Stimulated activated CD4-positive, alpha-beta T cell treated with anti-CD3 and anti-CD28 coated beads, Interleukin-4, amount 100 ng/mL, for 24 hours (primary cell): ENCODE measurements around the gene FAM110C.
"Not testable (repeated sequence)": the region's sequence is repeated elsewhere in the genome, so short reads cannot be mapped to it uniquely, and the experiment has no call there.

Source experiments
- DNase-seq: peaks from one replicate; pipeline ENCODE4 v3.0.0-alpha.2; 2020

Gene FAM110C

DNA sequence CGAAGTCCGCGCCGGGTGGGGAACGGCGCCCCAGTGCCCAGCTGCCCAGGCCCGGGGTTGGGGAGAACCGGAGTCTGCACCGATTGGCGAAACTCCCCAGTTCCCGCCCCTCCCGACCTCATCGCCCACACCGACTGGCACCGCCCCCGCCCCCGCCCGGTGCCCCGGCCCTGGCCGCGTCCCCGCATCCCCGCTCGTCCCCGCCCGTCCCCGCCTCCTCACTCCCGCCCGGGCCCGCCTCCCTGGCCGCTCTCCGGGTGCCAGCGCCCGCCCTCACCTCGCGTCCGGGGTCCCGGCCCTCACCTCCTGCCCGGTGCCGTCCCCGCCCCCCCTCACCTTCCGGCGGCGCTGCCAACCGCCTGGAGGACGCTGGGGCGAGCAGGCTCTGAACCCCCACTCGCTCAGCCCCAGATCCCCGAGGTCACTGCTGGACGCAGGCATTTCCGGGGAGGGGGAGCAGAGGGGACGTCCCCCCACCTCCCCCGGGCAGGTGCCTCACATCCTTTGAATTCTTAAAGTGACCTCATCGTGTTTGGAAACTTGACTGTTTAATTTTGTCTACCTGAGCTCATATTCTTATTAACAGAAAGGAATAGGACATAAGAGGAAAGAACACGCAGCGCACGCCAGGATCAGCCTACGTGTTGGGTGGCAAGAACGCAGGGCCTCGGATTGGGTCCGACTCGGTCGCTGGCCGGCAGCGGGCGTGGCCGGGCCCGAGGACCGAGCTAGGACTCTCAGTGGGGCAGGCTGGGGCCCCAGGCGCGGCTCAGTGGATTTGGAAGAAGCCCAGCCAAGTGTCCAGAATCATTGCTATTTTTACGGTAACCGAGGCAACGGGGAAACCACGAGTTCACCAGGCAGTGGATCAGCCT lies at the start of gene FAM110C:
Gene FAM110C, minus strand, starts transcription at position 35 of the 875 bp plus-strand sequence. CDS start 120 bp downstream, outside the sequence.
- DNase-seq: peak; percentile 26

GRCh38 chr2:92326-92725 lies 46.0 kb upstream of the FAM110C start:
- no peak for DNase-seq

DNA sequence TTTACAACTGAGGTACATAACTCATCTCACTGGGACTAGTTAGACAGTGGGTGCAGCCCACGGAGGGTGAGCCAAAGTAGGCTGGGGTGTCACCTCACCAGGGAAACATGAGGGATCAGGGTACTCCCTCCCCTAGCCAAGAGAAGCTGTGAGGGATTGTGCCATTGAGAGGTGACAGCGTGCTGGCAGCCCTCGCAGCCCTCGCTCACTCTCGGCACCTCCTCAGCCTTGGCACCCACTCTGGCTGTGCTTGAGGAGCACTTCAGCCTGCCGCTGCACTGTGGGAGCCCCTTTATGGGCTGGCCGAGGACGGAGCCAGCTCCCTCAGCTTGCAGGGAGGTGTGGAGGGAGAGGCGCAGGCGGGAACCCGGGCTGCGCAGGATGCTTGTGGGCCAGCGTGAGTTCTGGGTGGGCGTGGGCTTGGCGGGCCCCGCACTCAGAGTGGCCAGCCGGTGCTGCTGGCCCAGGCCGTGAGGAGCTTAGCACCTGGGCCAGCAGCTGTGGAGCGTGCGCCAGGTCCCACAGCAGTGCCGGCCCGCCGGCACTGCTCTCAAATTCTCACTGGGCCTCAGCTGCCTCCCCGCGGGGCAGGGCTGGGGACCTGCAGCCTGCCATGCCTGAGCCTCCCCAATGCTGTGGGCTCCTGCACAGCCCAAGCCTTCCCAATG lies 44.5 kb upstream of the FAM110C start:
- no peak for DNase-seq

GRCh38 chr2:85761-86160 lies 39.5 kb upstream of the FAM110C start:
- DNase-seq: no peak

- DNase-seq: no peak
These were observed 37.8 kb upstream of the FAM110C start for GRCh38 chr2:84121-84520.

- no peak for DNase-seq
These were observed 34.8 kb upstream of the FAM110C start for GRCh38 chr2:80971-81736.

GRCh38 chr2:80378-80777 lies 34.1 kb upstream of the FAM110C start:
- no peak for DNase-seq

DNA sequence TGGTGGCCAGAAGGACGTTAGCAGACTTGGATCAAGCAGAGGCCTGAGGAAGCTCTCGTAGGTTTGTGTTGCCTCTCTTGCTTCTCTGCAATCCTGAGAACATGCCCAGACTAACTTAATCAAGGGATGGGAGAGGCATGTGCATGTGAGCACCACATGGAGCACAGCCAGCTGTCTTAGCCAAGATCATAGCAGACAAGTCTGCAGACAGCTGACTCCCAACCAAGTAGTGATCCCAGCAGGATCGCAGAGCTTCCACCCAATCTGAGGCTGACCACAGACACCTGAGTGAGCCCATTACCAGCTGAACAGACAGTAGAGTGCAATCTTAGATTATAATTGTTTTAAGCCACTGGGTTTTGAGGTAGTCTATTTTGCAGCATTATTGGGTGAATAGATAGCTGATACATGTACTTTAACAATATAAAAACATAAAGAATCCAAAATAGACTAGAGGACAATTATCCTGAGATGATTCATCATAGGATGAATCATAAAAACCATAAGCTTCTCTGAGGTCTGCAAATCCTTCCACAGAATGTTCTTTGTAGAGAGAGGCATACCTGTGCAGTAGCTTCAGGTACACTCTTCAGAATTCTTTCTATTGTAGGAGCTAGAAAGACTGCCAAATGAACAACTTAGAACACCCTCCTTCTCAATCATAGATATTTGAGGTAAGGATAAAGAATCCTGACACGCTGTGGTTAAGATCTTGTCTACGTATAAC lies 25.2 kb upstream of the FAM110C start:
- no peak for DNase-seq

DNA sequence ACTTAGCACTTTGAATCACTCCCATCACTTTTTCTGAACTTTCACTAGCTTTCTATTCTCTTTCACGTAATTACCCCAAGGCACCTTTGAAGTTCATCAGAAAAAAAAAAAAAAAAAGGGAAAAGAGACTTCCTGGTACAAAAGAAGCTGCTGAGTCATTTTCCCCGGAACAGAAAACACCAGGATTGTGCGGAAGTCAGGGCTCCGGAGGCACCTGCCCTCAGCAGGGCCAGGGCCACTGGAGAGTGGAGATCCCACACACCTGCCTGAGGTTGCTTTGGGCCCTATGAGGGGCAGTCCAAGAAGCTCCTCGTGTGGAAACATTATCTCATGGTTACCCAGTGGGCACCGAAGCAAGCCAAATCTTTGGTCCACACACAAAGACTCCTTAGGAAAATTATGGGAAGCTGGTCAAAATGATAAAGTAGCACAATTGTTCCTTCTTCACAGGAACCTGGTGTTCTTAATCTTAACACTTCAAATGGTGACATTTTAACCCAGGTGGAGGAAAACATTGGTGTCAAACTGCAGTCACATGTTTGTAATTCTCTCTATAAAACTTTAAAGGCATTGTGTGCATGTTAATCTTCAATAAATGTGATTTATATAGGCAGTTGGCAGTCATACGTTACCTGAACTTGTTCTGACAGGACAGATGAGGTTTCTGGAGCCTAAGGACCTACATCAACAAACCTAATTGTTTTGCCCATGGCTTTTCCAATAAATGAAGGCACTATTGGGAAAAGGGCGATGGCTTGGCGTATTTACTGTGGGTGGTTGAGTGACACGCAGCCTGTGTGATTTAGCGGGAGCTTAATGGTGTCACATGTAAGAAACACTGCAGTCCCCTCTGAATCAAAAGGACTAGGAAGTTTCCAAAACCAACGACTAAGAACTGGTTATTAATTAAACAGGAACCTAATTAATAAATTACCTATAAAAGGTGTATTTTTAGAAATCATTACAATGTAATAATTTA lies 23.4 kb upstream of the FAM110C start:
- no peak for DNase-seq

DNA sequence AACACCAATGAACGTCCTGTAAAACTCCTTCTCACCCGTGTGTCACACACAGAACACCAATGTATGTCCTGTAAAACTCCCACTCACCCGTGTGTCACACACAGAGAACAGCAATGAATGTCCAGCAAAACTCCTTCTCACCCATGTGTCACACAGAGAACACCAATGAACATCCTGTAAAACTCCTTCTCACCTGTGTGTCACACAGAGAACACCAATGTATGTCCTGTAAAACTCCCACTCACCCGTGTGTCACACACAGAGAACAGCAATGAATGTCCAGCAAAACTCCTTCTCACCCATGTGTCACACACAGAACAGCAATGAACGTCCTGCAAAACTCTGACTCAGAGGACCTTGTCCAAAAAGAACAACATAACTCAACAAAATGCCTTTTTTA lies 22.3 kb upstream of the FAM110C start:
- not testable (repeated sequence) for DNase-seq

DNA sequence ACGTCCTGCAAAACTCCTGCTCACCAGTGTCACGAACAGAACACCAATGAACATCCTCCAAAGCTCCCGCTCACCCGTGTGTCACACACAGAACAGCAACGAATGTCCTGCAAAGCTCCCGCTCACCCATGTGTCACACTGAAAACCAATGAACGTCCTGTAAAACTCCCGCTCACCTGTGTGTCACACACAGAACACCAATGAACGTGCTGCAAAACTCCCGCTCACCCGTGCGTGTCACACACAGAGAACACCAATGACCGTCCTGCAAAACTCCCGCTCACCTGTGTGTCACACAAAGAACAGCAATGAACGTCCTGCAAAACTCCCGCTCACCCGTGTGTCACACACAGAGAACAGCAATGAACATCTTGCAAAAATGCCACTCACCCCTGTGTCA lies 20.5 kb upstream of the FAM110C start:
- DNase-seq: no peak

DNA sequence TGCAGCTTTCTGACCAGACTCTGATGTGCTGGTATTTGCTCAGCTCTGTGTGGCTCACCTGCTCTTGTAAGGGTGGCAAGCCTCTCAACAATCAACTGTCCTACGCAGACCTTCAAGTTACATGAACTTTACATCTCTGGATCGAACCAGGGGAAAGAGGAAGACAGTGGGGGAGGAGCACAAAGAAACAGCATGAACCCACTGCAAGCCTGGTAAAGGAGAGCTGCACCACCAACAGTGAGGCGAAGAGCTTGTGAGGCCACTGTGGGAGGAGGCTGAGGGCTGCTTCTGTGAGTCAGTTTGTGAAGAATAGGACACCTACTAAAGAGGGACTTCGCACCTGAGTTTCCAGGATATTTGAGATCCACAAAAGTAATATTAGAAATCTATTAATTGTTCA lies 18.8 kb upstream of the FAM110C start:
- no peak for DNase-seq

- DNase-seq: no peak
These were observed 9.5 kb upstream of the FAM110C start for GRCh38 chr2:55587-56448.

- no peak for DNase-seq
These were observed 5.3 kb upstream of the FAM110C start for GRCh38 chr2:51613-52012.

DNA sequence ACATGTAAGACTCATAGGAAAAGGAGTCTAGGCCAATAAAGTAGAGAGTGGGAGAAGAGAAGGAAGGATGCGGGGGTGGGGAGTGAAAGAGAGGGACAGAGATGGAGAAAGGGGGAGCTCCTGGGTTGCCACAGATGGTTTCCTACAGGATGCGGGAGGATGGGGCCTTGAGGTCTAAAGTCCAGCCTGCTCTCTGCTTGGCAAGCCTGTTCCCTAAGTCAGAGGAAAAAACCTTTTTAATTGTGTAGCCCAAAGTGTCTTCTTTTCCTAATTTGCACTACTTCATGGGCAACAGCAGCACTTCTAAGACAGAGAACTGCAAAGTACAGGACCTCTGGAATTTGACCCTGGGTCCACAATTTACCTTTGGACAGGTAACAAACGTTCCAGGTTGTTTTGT lies 1.4 kb upstream of the FAM110C start:
- no peak for DNase-seq

DNA sequence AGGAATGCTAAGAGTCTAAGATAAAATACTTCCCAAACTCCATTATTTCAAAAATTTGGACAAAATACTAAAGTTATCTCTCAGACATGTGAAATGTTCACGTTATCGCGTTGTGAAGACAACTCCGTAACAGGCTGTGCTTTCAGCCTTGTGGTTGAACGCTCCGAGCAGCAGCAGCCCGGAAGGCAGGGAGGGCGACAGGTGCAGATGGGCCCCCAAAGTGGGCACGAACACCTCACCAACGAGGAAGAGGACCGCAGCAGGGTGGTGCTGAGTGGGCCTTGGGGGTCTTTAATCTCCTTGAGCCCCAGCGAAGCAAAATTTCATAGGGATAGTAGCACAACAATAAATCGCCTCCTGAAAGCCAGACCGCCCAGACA lies 1.0 kb upstream of the FAM110C start:
- DNase-seq: no peak

GRCh38 chr2:46131-46470 lies 204 bp downstream of the FAM110C start:
- DNase-seq: no peak

DNA sequence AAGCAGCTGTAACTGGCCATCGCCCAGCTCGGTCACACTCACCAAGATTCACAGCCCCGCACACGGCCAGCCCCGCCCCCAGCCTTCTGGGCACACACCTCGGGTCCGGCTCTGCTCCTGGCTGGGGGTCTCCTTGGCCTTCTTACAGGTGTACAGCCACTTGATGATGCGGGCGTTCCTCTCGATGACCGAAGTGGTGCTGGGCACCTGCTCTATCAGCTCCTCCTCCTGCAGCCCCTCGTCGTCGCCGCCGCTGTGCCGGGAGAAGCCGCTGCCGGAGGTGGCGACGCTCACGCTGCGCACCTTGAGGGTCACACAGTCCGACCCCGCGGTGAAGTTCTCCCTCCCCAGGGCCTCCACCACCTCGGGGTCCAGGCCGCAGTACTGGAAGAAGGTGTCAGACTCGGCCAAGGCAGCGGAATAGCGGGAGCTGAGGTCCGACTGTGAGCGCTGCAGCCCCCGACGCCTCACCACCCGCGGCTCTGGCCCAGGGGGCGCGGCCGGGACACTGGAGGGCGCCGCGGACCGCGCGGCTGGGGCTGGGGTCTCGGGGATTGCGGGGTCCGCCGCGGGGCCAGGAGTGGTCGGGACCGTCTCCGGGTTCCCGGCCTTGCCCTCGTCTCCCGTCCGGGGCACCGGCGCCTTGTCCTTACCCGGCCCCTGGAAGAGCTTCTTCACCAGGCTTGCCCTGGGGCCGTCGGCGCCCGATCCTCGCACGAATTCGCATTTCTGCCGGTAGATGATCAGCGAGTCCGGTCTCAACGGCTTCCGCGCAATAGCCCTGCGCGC lies 769 bp downstream of the FAM110C start:
- no peak for DNase-seq

GRCh38 chr2:44748-45341 lies 1.5 kb downstream of the FAM110C start:
- no peak for DNase-seq

- DNase-seq: no peak
These were observed 3.5 kb downstream of the FAM110C start for GRCh38 chr2:42788-43187.
